ENCODE measurements around the gene FAM222B.

The FAM222B gene

GRCh38 chr17:28715217-28715616, 127.4 kb downstream of the FAM222B start:
- no peak for TF ChIP-seq CTCF (conservative IDR thresholded peaks at IDR 0.05; ENCODE audit: low read depth)
- H3K27ac ChIP-seq, result peak overlapping the region; percentile 96
- CTCF ChIA-PET, result no interaction called here
- no peak for DNase-seq (ENCODE audit: low spot score)
- POLR2A ChIA-PET (ENCODE audit: low non-redundant PET), result interaction anchor here (0.5 kb wide), 1 partner anchor 10 kb away, joined by 3 read pairs; no protein-coding TSS in a partner anchor

- no peak for DNase-seq (ENCODE audit: low spot score)
- POLR2A ChIA-PET (ENCODE audit: low non-redundant PET), result no interaction called here
- TF ChIP-seq CTCF (conservative IDR thresholded peaks at IDR 0.05; ENCODE audit: low read depth), result no peak
- H3K27ac ChIP-seq, result peak overlapping the region; percentile 96
- CTCF ChIA-PET, result interaction anchor here (0.7 kb wide), 1 partner anchor 521 kb away, joined by 3 read pairs; no protein-coding TSS in a partner anchor
Observed at GRCh38 chr17:28714281-28714680, 128.3 kb downstream of the FAM222B start.

DNA sequence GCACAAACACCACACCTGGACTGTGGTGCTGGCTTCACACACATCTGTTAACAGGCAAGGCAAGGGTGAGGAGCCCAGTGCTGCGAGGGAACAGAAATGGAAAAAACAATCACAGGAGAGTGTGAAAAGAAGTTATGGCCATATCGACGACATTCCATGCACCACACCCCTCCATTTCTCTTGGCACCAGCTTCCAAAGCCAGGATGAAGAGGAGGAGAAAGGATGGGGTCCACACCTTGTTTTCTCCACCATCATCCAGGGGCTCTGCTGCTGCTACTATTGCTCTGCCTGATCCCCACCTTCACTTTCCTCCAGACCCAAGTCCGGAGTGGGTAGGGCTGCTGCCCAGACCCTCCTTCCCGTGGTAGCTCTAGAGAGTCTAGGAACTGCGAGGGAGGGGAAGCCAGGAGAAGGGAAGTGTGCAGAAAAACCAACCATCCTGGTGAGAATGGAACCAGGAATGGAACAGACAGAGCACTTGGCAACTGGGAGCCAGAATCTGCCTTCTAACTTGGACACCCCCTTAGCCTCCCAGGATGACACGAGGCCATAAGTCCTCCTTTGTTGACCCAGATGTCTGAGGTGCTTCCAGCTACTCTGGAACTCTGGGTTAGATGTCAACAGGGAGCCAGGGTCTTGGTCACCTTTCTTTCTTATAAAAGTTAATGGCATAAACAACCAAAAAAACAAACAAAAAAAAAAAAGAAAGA, 129.7 kb downstream of the FAM222B start:
- CTCF ChIA-PET, result interaction anchor here (0.5 to 1.0 kb wide), 3 partner anchors 9 to 14 kb away, joined by 3 to 5 read pairs (median 4); no protein-coding TSS in a partner anchor
- TF ChIP-seq CTCF (conservative IDR thresholded peaks at IDR 0.05; ENCODE audit: low read depth), result no peak
- no peak for DNase-seq (ENCODE audit: low spot score)
- POLR2A ChIA-PET (ENCODE audit: low non-redundant PET), result interaction anchor here (0.5 kb wide), 1 partner anchor 140 kb away, joined by 4 read pairs; no protein-coding TSS in a partner anchor
- peak overlapping the region; percentile 96 for H3K27ac ChIP-seq

DNA sequence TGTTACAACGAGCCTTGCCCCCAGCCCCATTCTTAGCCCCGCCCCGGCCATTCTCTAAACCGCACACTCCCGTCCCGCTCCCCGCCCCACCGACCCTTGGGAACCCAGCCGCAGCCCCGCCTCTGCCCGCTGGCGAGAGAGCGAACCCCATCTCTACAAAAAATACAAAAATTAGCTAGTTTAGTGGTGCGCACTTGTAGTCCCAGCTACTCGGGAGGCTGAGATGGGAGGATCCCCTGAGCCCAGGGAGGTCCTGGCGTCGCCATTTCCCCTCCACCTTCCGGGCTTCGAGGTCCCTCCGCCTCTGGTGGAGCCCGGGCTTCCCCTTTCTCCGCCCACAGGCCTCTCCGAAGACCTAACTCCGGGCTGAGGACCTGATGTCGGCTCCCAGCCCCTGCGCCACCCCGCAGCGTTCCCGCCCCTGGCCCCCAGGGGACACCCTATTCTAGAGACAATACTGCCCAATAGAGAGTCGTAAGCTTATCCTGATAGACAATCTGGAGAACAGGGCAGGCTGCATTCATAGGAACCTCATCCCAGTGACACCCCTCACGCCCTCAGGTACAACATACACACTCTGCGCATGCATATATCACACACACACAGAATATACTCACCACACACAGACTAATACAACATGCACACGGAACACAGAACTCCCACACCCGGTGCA, 130.4 kb downstream of the FAM222B start:
- peak overlapping the region; percentile 96 for H3K27ac ChIP-seq
- CTCF ChIA-PET, result interaction anchor here (0.5 to 1.0 kb wide), 3 partner anchors 8 to 14 kb away, joined by 3 to 5 read pairs (median 4); no protein-coding TSS in a partner anchor

GRCh38 chr17:28711723-28712031, 130.9 kb downstream of the FAM222B start, which contains the start of gene PROCA1:
Gene PROCA1 (minus strand): TSS chr17:28711888. CDS start chr17:28711660, 228 bp downstream.
- POLR2A ChIA-PET (ENCODE audit: low non-redundant PET), result interaction anchor here (1.7 kb wide), 1 partner anchor 8 kb away, joined by 11 read pairs; the partner anchor contains the start of gene RPL23A
- no peak for TF ChIP-seq CTCF (conservative IDR thresholded peaks at IDR 0.05; ENCODE audit: low read depth)
- DNase-seq (ENCODE audit: low spot score), result no peak
- CTCF ChIA-PET, result interaction anchor here (0.8 to 1.0 kb wide), 2 partner anchors 11 to 15 kb away, joined by 3 to 5 read pairs; no protein-coding TSS in a partner anchor
- peak within 1 kb of the TSS; percentile 96 for H3K27ac ChIP-seq

More for the DNA sequence above, 130.4 kb downstream of the FAM222B start:
- TF ChIP-seq CTCF (conservative IDR thresholded peaks at IDR 0.05; ENCODE audit: low read depth), result no peak
- POLR2A ChIA-PET (ENCODE audit: low non-redundant PET), result interaction anchor here (0.5 kb wide), 1 partner anchor 141 kb away, joined by 4 read pairs; no protein-coding TSS in a partner anchor
- DNase-seq (ENCODE audit: low spot score), result no peak
